ENCODE measurements around the gene NECTIN1.

Gene NECTIN1

GRCh38 chr11:119728651-119729580 lies at the start of gene NECTIN1:
Gene NECTIN1 (minus strand): TSS chr11:119729200. CDS start chr11:119728553, 647 bp downstream.
- ATAC-seq (replicated peaks; ENCODE audit: extremely low read depth, poor library complexity, severe bottlenecking) (peak; percentile 89), DNase-seq (ENCODE audit: low spot score in 2 of 2) (peak; percentile 72 to 78)
- Mint-ChIP-seq H3K27ac (ENCODE audit: low read depth) (peak within 1 kb of the TSS; percentile 58), H3K27me3 (peaks cover 22% of the 10 kb centered on the region), H3K36me3 (ENCODE audit: insufficient read depth) (peaks cover 5% of the 10 kb centered on the region), H3K4me1 (peaks cover 21% of the 10 kb centered on the region), H3K9me3 (no peaks in the 10 kb centered on the region), H3K4me3 (peak within 1 kb of the TSS; percentile 90)

- no peak overlapping the region for H3K27ac Mint-ChIP-seq (ENCODE audit: low read depth)
- no peaks in the 10 kb centered on the region for H3K36me3 Mint-ChIP-seq (ENCODE audit: insufficient read depth)
- DNase-seq (ENCODE audit: low spot score in 2 of 2) (no peak), ATAC-seq (replicated peaks; ENCODE audit: extremely low read depth, poor library complexity, severe bottlenecking) (no peak)
- H3K4me1 Mint-ChIP-seq = no peaks in the 10 kb centered on the region
- no peak overlapping the region for H3K4me3 Mint-ChIP-seq
- H3K27me3 Mint-ChIP-seq = peaks cover 74% of the 10 kb centered on the region
- H3K9me3 Mint-ChIP-seq = no peaks in the 10 kb centered on the region
Measured at GRCh38 chr11:119778391-119779194, 49.6 kb upstream of the NECTIN1 start.

- Mint-ChIP-seq H3K4me3 (no peak overlapping the region), H3K27me3 (peaks cover 78% of the 10 kb centered on the region), H3K27ac (ENCODE audit: low read depth) (no peak overlapping the region), H3K36me3 (ENCODE audit: insufficient read depth) (no peaks in the 10 kb centered on the region), H3K9me3 (no peaks in the 10 kb centered on the region), H3K4me1 (no peaks in the 10 kb centered on the region)
- ATAC-seq (replicated peaks; ENCODE audit: extremely low read depth, poor library complexity, severe bottlenecking) (no peak), DNase-seq (ENCODE audit: low spot score in 2 of 2) (no peak)
Measured at GRCh38 chr11:119777940-119778339, 48.9 kb upstream of the NECTIN1 start.

- no peak for ATAC-seq (replicated peaks; ENCODE audit: extremely low read depth, poor library complexity, severe bottlenecking)
- H3K4me1 Mint-ChIP-seq = no peaks in the 10 kb centered on the region
- no peaks in the 10 kb centered on the region for H3K9me3 Mint-ChIP-seq
- DNase-seq (ENCODE audit: low spot score in 2 of 2) = no peak
- no peak overlapping the region for H3K4me3 Mint-ChIP-seq
- no peak overlapping the region for H3K27ac Mint-ChIP-seq (ENCODE audit: low read depth)
- no peaks in the 10 kb centered on the region for H3K36me3 Mint-ChIP-seq (ENCODE audit: insufficient read depth)
- peaks cover 73% of the 10 kb centered on the region for H3K27me3 Mint-ChIP-seq
Measured at GRCh38 chr11:119776651-119777050, 47.7 kb upstream of the NECTIN1 start.

- H3K27ac Mint-ChIP-seq (ENCODE audit: low read depth) = no peak overlapping the region
- no peaks in the 10 kb centered on the region for H3K4me1 Mint-ChIP-seq
- no peaks in the 10 kb centered on the region for H3K36me3 Mint-ChIP-seq (ENCODE audit: insufficient read depth)
- DNase-seq (ENCODE audit: low spot score in 2 of 2) = no peak
- H3K27me3 Mint-ChIP-seq = peaks cover 73% of the 10 kb centered on the region
- H3K4me3 Mint-ChIP-seq = no peak overlapping the region
- no peak for ATAC-seq (replicated peaks; ENCODE audit: extremely low read depth, poor library complexity, severe bottlenecking)
- H3K9me3 Mint-ChIP-seq = no peaks in the 10 kb centered on the region
Measured at GRCh38 chr11:119776031-119776636, 47.1 kb upstream of the NECTIN1 start.

GRCh38 chr11:119774172-119774763 lies 45.3 kb upstream of the NECTIN1 start:
- no peak overlapping the region for H3K4me3 Mint-ChIP-seq
- ATAC-seq (replicated peaks; ENCODE audit: extremely low read depth, poor library complexity, severe bottlenecking) = no peak
- peaks cover 80% of the 10 kb centered on the region for H3K27me3 Mint-ChIP-seq
- no peaks in the 10 kb centered on the region for H3K9me3 Mint-ChIP-seq
- no peak for DNase-seq (ENCODE audit: low spot score in 2 of 2)
- H3K27ac Mint-ChIP-seq (ENCODE audit: low read depth) = no peak overlapping the region
- H3K4me1 Mint-ChIP-seq = no peaks in the 10 kb centered on the region
- no peaks in the 10 kb centered on the region for H3K36me3 Mint-ChIP-seq (ENCODE audit: insufficient read depth)

GRCh38 chr11:119772641-119773415 lies 43.8 kb upstream of the NECTIN1 start:
- Mint-ChIP-seq H3K4me3 (no peak overlapping the region), H3K27me3 (peaks cover 83% of the 10 kb centered on the region), H3K27ac (ENCODE audit: low read depth) (no peak overlapping the region), H3K9me3 (no peaks in the 10 kb centered on the region), H3K4me1 (no peaks in the 10 kb centered on the region), H3K36me3 (ENCODE audit: insufficient read depth) (no peaks in the 10 kb centered on the region)
- ATAC-seq (replicated peaks; ENCODE audit: extremely low read depth, poor library complexity, severe bottlenecking) (no peak), DNase-seq (ENCODE audit: low spot score in 2 of 2) (no peak)

GRCh38 chr11:119772076-119772475 lies 43.1 kb upstream of the NECTIN1 start:
- no peak overlapping the region for H3K27ac Mint-ChIP-seq (ENCODE audit: low read depth)
- ATAC-seq (replicated peaks; ENCODE audit: extremely low read depth, poor library complexity, severe bottlenecking) = no peak
- peaks cover 84% of the 10 kb centered on the region for H3K27me3 Mint-ChIP-seq
- no peaks in the 10 kb centered on the region for H3K36me3 Mint-ChIP-seq (ENCODE audit: insufficient read depth)
- H3K4me3 Mint-ChIP-seq = no peak overlapping the region
- no peak for DNase-seq (ENCODE audit: low spot score in 2 of 2)
- no peaks in the 10 kb centered on the region for H3K4me1 Mint-ChIP-seq
- no peaks in the 10 kb centered on the region for H3K9me3 Mint-ChIP-seq

- DNase-seq (ENCODE audit: low spot score in 2 of 2) = no peak
- Mint-ChIP-seq H3K4me1 (no peaks in the 10 kb centered on the region), H3K27me3 (peaks cover 83% of the 10 kb centered on the region), H3K27ac (ENCODE audit: low read depth) (no peak overlapping the region), H3K4me3 (no peak overlapping the region), H3K36me3 (ENCODE audit: insufficient read depth) (peaks cover 2% of the 10 kb centered on the region), H3K9me3 (no peaks in the 10 kb centered on the region)
- no peak for ATAC-seq (replicated peaks; ENCODE audit: extremely low read depth, poor library complexity, severe bottlenecking)
Measured at GRCh38 chr11:119771172-119771770, 42.3 kb upstream of the NECTIN1 start.

- ATAC-seq (replicated peaks; ENCODE audit: extremely low read depth, poor library complexity, severe bottlenecking) = no peak
- H3K27me3 Mint-ChIP-seq = peaks cover 86% of the 10 kb centered on the region
- H3K36me3 Mint-ChIP-seq (ENCODE audit: insufficient read depth) = peaks cover 2% of the 10 kb centered on the region
Measured at GRCh38 chr11:119765628-119766027, 36.6 kb upstream of the NECTIN1 start.

GRCh38 chr11:119764108-119764868 lies 35.3 kb upstream of the NECTIN1 start:
- DNase-seq (ENCODE audit: low spot score in 2 of 2) = no peak
- Mint-ChIP-seq H3K9me3 (no peaks in the 10 kb centered on the region), H3K36me3 (ENCODE audit: insufficient read depth) (peaks cover 2% of the 10 kb centered on the region), H3K4me1 (peaks cover 5% of the 10 kb centered on the region), H3K4me3 (no peak overlapping the region), H3K27me3 (peaks cover 75% of the 10 kb centered on the region), H3K27ac (ENCODE audit: low read depth) (no peak overlapping the region)
- no peak for ATAC-seq (replicated peaks; ENCODE audit: extremely low read depth, poor library complexity, severe bottlenecking)

More at GRCh38 chr11:119765628-119766027, 36.6 kb upstream of the NECTIN1 start:
- no peak for DNase-seq (ENCODE audit: low spot score in 2 of 2)
- no peaks in the 10 kb centered on the region for H3K9me3 Mint-ChIP-seq
- no peak overlapping the region for H3K27ac Mint-ChIP-seq (ENCODE audit: low read depth)
- H3K4me3 Mint-ChIP-seq = no peak overlapping the region
- peaks cover 5% of the 10 kb centered on the region for H3K4me1 Mint-ChIP-seq

Measured in central memory CD8-positive, alpha-beta T cell (primary cell).